Measurements from ENCODE around the gene ADM.

- TF ChIP-seq CTCF (conservative IDR thresholded peaks at IDR 0.05; ENCODE audit: low read length): no peak
- TF ChIP-seq EZH2phosphoT487 (IDR thresholded peaks at IDR 0.05; ENCODE audit: borderline replicate concordance, low read depth, low read length): no peak
These were observed 48.2 kb downstream of the ADM start for GRCh38 chr11:10352921-10353550.

Data from OCI-LY7 (cell line).